ENCODE measurements around the gene NDUFV3. TPM values are rescaled to one million over a fixed set of nuclear protein-coding genes. Genes with fewer than 3 reads are reported as not detected.

Gene NDUFV3
- total RNA-seq, 6 experiments from 2014 or later: 18.9 to 39.1 (median 23.6) TPM

DNA sequence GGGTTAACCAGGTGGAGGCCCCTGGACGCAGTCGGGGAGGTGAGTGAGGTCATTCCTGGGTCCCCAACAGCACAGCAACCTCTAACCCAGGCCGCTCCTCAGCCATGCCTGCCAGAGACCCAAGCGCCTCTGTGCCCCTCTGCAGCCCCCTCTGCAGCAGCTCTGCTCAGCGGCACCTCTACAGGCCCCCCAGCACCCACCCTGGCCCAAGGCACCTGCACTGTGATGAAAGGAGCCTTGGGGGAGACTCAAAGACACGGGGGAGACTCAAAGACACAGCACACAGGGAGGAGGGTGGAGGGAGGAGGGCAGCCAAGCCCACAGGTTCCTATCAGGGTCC lies 33.2 kb upstream of the NDUFV3 start:
- ATAC-seq (no peak), DNase-seq (no peak)
- intact Hi-C loops (cut with DNase I): loop anchor here in 1 of 2 donors (10.0 kb wide), 1 partner anchor 55 kb away; no protein-coding TSS in a partner anchor
- no peaks in the 10 kb centered on the region for H3K9me3 ChIP-seq
- no peak overlapping the region for H3K27ac ChIP-seq
- H3K27me3 ChIP-seq: no peaks in the 10 kb centered on the region
- WGBS (ENCODE audit: insufficient coverage, low coverage, low lambda C conversion rate, missing lambda C conversion rate): no CpG with 5 or more reads among the region's 6 CpGs
- TF ChIP-seq, protein P1, sequence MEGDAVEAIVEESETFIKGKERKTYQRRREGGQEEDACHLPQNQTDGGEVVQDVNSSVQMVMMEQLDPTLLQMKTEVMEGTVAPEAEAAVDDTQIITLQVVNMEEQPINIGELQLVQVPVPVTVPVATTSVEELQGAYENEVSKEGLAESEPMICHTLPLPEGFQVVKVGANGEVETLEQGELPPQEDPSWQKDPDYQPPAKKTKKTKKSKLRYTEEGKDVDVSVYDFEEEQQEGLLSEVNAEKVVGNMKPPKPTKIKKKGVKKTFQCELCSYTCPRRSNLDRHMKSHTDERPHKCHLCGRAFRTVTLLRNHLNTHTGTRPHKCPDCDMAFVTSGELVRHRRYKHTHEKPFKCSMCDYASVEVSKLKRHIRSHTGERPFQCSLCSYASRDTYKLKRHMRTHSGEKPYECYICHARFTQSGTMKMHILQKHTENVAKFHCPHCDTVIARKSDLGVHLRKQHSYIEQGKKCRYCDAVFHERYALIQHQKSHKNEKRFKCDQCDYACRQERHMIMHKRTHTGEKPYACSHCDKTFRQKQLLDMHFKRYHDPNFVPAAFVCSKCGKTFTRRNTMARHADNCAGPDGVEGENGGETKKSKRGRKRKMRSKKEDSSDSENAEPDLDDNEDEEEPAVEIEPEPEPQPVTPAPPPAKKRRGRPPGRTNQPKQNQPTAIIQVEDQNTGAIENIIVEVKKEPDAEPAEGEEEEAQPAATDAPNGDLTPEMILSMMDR (IDR thresholded peaks at IDR 0.05): no peak
- no peak for TF ChIP-seq POLR2A (IDR thresholded peaks at IDR 0.05)
- no peak overlapping the region for H3K4me3 ChIP-seq
- H3K36me3 ChIP-seq: peaks cover 0 to 47% (median 15%) of the 10 kb centered on the region in 4 donors
- no peaks in the 10 kb centered on the region for H3K4me1 ChIP-seq

DNA sequence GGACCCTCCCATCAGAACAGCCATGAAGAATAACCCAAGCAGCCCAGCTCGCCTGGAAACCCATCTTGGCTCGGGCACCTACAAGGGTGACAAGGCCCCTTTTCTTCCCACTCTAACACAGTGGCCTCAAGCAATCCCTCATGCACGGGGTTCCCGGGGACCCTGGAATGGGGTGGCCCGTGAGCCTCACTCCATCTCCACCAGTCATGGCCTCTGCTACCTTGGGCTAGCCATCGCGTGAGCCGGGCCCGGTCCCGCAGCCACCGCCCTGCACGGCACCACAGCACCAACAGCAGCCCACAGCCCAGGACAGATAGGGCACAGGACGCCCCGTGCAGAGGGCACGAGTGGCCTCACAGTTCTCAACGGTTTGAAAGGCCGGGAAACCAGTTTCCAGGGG lies 32.8 kb upstream of the NDUFV3 start:
- WGBS (ENCODE audit: insufficient coverage, low coverage, low lambda C conversion rate, missing lambda C conversion rate): 50% methylated on average over 2 of the region's 17 CpGs
- Histone ChIP-seq H3K4me3 (no peak overlapping the region), H3K27me3 (no peaks in the 10 kb centered on the region), H3K9me3 (no peaks in the 10 kb centered on the region), H3K4me1 (no peaks in the 10 kb centered on the region), H3K36me3 (peaks cover 0 to 42% (median 14%) of the 10 kb centered on the region in 4 donors), H3K27ac (no peak overlapping the region)
- ATAC-seq (no peak), DNase-seq (no peak)
- intact Hi-C loops (cut with DNase I): no loop called here
- TF ChIP-seq, protein P1 (IDR thresholded peaks at IDR 0.05): no peak
- no peak for TF ChIP-seq POLR2A (IDR thresholded peaks at IDR 0.05)

DNA sequence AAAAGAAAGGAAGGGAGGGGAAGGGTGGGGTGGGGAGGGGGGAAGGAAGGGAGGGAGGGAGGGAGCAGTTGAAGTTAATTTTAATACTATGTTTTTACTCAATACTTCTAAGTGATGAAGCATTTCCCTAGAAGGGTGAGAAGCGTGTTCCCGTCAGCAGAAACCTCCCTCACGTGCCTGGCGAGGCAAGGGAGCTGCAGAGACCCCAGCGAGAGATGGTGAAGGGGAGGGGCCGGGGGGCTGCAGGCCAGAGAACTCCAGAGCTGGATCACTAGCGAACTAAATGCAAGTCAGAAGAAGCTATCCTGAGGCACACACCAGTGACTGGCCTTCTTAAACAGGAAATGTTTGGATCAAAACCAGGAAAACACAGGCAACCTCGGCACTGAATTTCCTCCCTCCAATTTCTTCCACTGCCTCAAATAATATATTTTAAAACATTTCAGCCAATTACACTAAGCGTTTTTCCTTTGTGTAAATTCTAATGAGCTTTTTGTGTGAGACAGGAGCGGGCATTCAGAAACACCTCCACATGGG lies 31.7 kb upstream of the NDUFV3 start:
- TF ChIP-seq, protein P1 (IDR thresholded peaks at IDR 0.05): no peak
- no peak for TF ChIP-seq POLR2A (IDR thresholded peaks at IDR 0.05)
- Histone ChIP-seq H3K36me3 (peaks cover 0 to 32% (median 11%) of the 10 kb centered on the region in 4 donors), H3K27ac (no peak overlapping the region), H3K4me3 (no peak overlapping the region), H3K4me1 (peaks cover 0 to 4% (median 0%) of the 10 kb centered on the region in 4 donors), H3K9me3 (no peaks in the 10 kb centered on the region), H3K27me3 (no peaks in the 10 kb centered on the region)
- WGBS (ENCODE audit: insufficient coverage, low coverage, low lambda C conversion rate, missing lambda C conversion rate): 72% methylated on average over 7 of the region's 10 CpGs
- DNase-seq (no peak), ATAC-seq (no peak)
- intact Hi-C loops (cut with DNase I): no loop called here

DNA sequence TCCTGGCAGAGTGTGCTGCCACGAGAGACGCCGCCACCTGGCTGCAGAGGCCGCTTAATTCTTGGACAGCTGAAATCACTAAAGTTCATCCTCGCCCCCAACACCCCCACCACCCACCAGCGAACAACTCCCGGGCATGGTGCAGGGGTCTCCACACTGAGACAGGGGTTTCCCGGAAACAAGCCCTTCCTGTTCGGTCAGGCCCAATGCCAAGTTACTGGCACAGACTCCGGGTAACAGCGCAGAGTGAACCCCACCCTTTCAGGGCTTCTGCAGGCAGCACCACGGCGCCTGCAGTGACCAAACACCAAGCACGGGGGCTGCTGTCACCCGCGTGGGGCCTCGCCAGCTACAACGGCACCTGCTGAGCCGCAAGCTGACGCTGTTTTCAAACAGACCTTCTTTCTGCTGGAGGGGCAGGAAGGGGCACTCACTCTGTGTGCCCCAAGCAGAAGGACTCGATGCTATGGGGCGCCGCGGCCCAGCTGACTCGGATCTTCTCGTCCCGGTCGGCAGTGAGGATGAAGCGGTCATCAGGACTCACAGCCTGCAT lies 31.2 kb upstream of the NDUFV3 start:
- Histone ChIP-seq H3K27me3 (no peaks in the 10 kb centered on the region), H3K36me3 (peaks cover 0 to 29% (median 10%) of the 10 kb centered on the region in 4 donors), H3K4me1 (peaks cover 0 to 7% (median 0%) of the 10 kb centered on the region in 4 donors), H3K27ac (no peak overlapping the region), H3K9me3 (no peaks in the 10 kb centered on the region), H3K4me3 (no peak overlapping the region)
- intact Hi-C loops (cut with DNase I): no loop called here
- TF ChIP-seq, protein P1 (IDR thresholded peaks at IDR 0.05): no peak
- DNase-seq: no peak
- WGBS (ENCODE audit: insufficient coverage, low coverage, low lambda C conversion rate, missing lambda C conversion rate): 85% methylated on average over 4 of the region's 29 CpGs
- no peak for ATAC-seq
